H1 (cell line): ENCODE results near the gene TRPM1. TPM values are rescaled to one million over a fixed set of nuclear protein-coding genes. Genes with fewer than 3 reads are reported as not detected.

Experiments used
- KDM1A ChIP-seq: fragments of 200-600, 300-600 bp; sonication (generic); IDR thresholded peaks from 2 replicates; pipeline ENCODE4 v1.7.1; 2016; ENCODE audit warnings: mild to moderate bottlenecking, low read length, borderline replicate concordance
- YY1 ChIP-seq: IDR thresholded peaks from 2 replicates; pipeline ENCODE4 v1.6.1; 2011; ENCODE audit warnings: low read depth, mild to moderate bottlenecking, low read length
- microRNA counts: library from miRNA; unstranded; fragments of <30 nt; microRNA quantifications from one replicate; lab custom pipeline; 2015
- microRNA-seq, 2 experiments: library from miRNA; unstranded; fragments of <30 nt; microRNA quantifications; one replicate each; pipeline versions ENCODE4 to v1.2.0, GENCODE V29; 2016 to 2020; ENCODE audit warnings: borderline microRNAs expressed in 2 of 2, borderline number of aligned reads in 2 of 2, borderline replicate concordance in 1 of 2
- polyA plus RNA-seq, 7 experiments: library from polyadenylated mRNA; depleted of rRNA in 3 of 7; stranded (reverse) in 5 of 7; unstranded in 2 of 7; fragments of >200 nt in 5 of 7; fragments of 200-250 nt in 2 of 7; gene quantifications; 1 replicate in 5 of 7; 2 replicates in 1 of 7; 4 replicates in 1 of 7; pipeline versions ENCODE4 v1.2.1 to v1.2.3, GENCODE V29; 2011 to 2013; ENCODE audit warnings: missing spikeins in 2 of 7, mixed read lengths in 2 of 7
- small RNA-seq: library from polyadenylated mRNA; stranded (forward); fragments of <200 nt; extraction: miRNeasy Mini kit (QIAGEN cat#:217004); gene quantifications from one replicate; pipeline ENCODE3, GENCODE V24; 2013; ENCODE audit not compliant: insufficient read depth
- total RNA-seq: library from RNA; stranded (reverse); fragmentation: NEBNext Ultra II Directional; extraction: Animal tissue kit (Norgen Biotek cat#: 25700); gene quantifications from 2 replicates; pipeline ENCODE4 v1.2.1, GENCODE V29; 2021

The TRPM1 gene
- total and polyA plus RNA-seq, 2 of the 8 experiments (the other 6 are each of a cell fraction or from before 2014, with no cell fraction given) = 0.05 TPM; not detected in 1

- TF ChIP-seq KDM1A (no peak), YY1 (no peak)
Observed at GRCh38 chr15:30953183-30953582, 148.3 kb downstream of the TRPM1 start (continued).

MicroRNA genes within 50 kb of the gene (microRNA counts, 767-probe panel; counts per million panel counts)
- 879 counts per million, percentile 95 among the panel's probes with 10 or more counts for microRNA hsa-miR-211-5p (lab: Ali Mortazavi, UCI)

Small RNA genes within 50 kb of the gene (microRNA-seq; reads per million reads assigned to microRNA genes)
- 0.20 to 0.69 reads per million in 2 experiments for gene MIR211

Small RNA genes within 50 kb of the gene (small RNA-seq; reads per million reads assigned to genes)
- gene MIR211 (13.5 reads per million, percentile 87 among the genes with 10 or more reads in this experiment), gene RNU6-466P (not detected)

Other genes starting within 250 kb of the TRPM1 start
- gene FAN1, start 197.8 kb downstream of the TRPM1 start, total RNA-seq = 24.9 and 25.0 TPM in 2 replicates
- 8.6 and 11.3 TPM in 2 replicates for gene FAN1, start 197.8 kb downstream of the TRPM1 start, polyA plus RNA-seq (2011; rRNA removed)
- gene MTMR10, start 110.1 kb downstream of the TRPM1 start, total RNA-seq = 13.1 and 13.7 TPM in 2 replicates
- gene MTMR10, start 110.1 kb downstream of the TRPM1 start, polyA plus RNA-seq (2011; rRNA removed) = 3.7 and 3.8 TPM in 2 replicates
- 32.4 and 33.4 TPM in 2 replicates for gene KLF13, start 225.1 kb upstream of the TRPM1 start, total RNA-seq
- 15.7 and 18.3 TPM in 2 replicates for gene KLF13, start 225.1 kb upstream of the TRPM1 start, polyA plus RNA-seq (2011; rRNA removed)